GM12891 (cell line): ENCODE measurements around the gene ANKEF1.

Experiments
- PAX5 ChIP-seq: IDR thresholded peaks from 2 replicates; pipeline ENCODE4 v1.6.1; 2011; ENCODE audit warnings: low read length, moderate library complexity, mild to moderate bottlenecking; ENCODE audit not compliant: insufficient read depth, severe bottlenecking
- POLR2A ChIP-seq: IDR thresholded peaks from 2 replicates; pipeline ENCODE4 v1.6.1; 2011; ENCODE audit warnings: low read depth, low read length, control low read depth
- POLR2AphosphoS5 ChIP-seq: IDR thresholded peaks from 2 replicates; pipeline ENCODE4 v1.6.1; 2011; ENCODE audit warnings: low read depth, low read length, control low read depth
- POU2F2 ChIP-seq: IDR thresholded peaks from 2 replicates; pipeline ENCODE4 v1.6.1; 2011; ENCODE audit warnings: low read depth, mild to moderate bottlenecking, control low read depth, low read length, moderate library complexity
- SPI1 ChIP-seq: IDR thresholded peaks from 2 replicates; pipeline ENCODE4 v1.6.1; 2011; ENCODE audit warnings: low read depth, low read length, control low read depth
- TAF1 ChIP-seq: IDR thresholded peaks from 2 replicates; pipeline ENCODE4 v1.6.1; 2011; ENCODE audit warnings: low read depth, low read length, control low read depth

DNA sequence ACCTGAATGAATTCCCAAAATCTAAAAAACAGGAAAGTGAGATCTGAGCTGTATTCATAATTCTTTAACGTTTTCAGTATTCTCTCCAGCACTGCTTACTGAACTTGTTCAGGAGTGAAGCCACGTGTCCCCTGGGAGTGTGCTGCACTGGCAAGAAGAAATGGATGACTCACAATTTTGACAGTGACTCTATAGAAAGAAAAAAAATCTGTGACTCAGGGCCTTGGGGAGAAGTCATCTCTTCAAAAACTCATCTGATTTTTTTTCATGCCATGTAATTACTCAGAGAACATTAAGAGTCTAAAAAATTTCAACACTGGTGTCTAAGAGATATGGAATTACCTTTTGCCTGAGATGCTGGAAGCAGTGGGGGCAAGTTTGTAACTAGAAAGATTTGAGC is 39.7 kb downstream of the ANKEF1 start:
- TF ChIP-seq POLR2AphosphoS5 (no peak), POLR2A (no peak), SPI1 (no peak), TAF1 (no peak), PAX5 (no peak), POU2F2 (no peak)
